T47D (cell line): ENCODE results near the gene KY.

Source experiments
- DNase-seq, 2 experiments: peaks; one replicate each; pipeline versions ENCODE4 v3.0.0 to v3.0.0-alpha.2; 2011 to 2012; ENCODE audit warnings: low read depth in 1 of 2, low spot score in 1 of 2
- JUND ChIP-seq: IDR thresholded peaks from 2 replicates; pipeline ENCODE4 v1.6.1; 2012; ENCODE audit warnings: low read depth
- in situ Hi-C: cut with HindIII; loops from 2 replicates; pipeline ENCODE4 v1.10.0; 2016; ENCODE audit warnings: low sequenced_read_pairs, low pct_unique_long_range_greater_than_20kb

KY gene

DNA sequence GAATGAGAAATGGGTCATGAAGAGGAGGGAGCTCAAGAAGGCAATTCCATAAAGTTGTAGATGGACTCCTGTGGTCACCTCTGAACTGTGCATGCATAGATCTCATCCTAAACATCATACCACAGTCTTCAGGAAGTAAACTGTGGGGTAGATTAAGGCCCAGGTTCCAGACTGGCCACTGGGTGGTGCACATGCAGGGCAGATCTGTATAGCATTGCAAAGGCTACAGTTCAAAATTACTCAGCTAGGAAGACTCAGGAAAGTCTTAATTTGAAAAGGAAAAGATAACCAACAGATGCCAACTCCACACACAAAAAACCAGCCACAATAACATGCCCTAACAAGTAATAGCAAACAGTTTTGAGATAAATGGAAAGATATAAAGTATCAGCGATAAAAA is 20.3 kb downstream of the KY start:
- peak in 1 of 2 experiments; percentile 49 for DNase-seq
- no peak for TF ChIP-seq JUND
- in situ Hi-C loops, result no loop called here

DNA sequence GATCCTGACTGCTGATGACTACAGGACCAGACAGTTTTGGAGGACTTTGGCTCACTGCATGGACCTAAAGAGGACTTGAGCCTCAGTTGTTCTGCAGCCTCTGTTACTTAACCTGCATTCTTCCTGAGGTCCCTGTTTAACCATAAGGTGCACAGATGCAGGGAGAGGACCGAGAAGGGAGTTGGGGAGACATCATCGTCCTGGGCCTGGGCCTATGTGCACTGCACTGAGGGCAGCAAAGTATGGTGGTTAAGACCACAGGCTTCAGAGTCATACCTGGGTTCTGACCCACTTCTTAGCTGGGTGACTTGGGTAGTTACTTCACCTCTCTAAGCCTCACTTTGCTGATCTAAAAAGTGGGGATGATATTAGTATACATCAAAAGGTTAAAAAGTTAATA is 21.9 kb downstream of the KY start:
- DNase-seq, result no peak
- in situ Hi-C loops, result no loop called here
- no peak for TF ChIP-seq JUND

DNA sequence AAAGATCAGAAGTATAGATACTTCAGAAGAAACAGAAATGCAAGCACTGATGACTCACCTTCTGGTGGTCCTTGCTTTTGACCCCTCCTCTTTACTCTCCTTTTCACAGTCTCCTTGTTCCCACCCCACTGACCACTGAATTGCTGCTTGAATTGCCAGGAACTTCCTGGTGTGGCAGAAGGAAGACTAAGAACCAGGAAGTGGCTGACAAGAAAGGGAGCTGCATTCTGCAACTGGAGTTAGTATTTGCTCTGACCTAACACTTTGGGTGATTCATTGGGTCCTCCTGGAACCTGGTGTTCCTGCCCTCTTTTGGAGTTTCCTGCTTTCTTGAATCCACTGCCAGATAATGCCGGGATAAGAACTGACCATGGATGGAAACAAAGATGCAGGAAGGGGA is 23.0 kb downstream of the KY start:
- TF ChIP-seq JUND, result no peak
- DNase-seq, result peak in 1 of 2 experiments; percentile 44
- in situ Hi-C loops, result no loop called here

DNA sequence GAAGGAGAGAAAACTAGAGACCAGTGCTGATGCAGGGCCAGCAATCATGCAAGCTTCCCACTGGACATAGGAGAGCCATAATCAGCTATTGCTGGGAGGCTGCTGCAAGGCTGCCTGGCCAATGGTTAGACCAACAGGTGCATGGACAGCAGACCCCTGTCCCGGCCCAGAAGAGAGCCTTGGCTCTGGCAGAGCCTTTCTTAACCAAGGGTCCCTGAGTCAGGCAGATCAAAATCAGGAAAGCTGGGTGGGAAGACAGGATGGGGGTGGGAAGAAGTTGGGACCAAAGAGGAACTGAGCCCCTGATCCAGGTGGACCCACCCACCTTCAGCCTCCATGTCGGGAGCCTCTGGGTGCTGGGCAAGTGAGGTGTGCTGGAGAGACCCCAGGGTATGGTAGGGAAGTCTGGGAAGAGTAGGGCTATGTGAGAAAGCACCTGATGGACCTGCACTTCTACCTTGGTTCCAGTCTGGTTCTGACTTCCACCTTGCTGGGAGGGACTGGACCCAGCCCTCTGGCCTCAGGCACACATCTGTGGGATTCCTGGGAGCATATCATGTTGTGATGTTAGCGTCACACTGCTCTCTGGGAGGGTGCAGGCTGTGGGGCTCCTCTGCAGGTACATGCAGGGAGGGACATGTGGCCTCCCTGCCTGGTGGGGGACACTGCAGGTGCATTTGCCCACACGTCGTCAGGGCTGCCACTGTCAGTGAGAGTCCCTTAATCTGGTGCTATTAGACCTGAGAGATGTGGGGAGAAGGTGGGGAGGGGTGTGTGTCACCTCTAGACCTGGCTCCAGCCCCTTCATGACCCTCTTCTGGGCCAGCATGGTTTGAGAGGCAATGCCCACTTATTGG is 24.7 kb downstream of the KY start:
- DNase-seq, result no peak
- in situ Hi-C loops, result no loop called here
- no peak for TF ChIP-seq JUND

DNA sequence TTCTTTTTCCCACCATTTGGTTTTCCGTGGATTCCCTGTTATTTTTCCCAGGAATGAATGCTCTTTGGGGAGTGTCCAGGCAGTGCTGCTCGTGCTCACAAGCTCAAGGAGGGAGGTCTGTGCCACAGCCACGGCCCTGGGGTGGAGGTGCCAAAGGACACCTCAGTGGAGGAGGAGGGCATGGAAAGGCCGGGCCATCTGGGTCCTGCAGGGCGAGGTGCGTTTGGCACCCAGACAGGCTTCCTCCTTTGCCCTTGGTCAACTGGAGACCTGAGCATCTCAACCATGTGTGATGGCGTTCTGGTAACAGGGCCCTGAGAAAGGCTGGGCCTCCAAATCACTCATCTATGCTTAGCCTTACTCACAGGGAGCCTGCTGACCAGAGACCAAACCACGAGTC is 25.4 kb downstream of the KY start:
- in situ Hi-C loops, result no loop called here
- no peak for TF ChIP-seq JUND
- DNase-seq, result no peak

DNA sequence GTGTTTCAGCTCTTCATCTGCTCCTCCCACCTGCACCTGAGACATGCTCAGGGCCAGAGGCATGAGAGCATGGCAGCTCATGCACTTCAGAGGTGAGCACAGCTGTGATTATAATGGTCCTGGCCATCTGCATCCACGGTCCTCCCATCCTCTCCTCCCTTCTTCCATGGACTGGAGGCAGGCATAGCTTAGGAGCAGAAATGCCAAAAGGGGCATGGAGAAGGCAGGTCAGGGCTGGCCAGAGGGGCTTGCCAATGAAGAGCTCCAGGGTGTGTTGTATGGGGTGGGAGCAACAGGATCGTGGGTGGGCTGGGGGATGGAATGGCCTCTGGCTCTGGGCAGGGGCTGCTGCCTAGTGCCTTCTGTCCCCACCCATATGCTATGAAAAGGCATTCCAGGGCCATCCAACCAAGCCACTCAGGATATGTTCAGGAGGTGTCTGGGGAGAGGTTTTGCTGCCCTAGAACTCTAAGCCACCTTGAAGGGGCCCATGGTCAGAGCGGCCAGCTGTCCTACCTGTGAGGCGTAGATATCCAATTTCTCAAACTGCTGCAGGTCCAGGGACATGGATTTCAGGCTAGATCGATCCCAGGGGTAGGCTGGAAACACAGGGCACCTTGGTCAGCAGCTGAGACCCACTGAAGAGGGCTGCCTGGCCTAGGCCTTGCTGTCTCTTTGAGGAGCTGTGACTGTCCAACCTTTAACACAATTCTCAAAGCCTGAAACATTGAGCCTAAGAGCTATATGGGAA is 26.1 kb downstream of the KY start:
- TF ChIP-seq JUND, result no peak
- DNase-seq, result no peak
- in situ Hi-C loops, result no loop called here

DNA sequence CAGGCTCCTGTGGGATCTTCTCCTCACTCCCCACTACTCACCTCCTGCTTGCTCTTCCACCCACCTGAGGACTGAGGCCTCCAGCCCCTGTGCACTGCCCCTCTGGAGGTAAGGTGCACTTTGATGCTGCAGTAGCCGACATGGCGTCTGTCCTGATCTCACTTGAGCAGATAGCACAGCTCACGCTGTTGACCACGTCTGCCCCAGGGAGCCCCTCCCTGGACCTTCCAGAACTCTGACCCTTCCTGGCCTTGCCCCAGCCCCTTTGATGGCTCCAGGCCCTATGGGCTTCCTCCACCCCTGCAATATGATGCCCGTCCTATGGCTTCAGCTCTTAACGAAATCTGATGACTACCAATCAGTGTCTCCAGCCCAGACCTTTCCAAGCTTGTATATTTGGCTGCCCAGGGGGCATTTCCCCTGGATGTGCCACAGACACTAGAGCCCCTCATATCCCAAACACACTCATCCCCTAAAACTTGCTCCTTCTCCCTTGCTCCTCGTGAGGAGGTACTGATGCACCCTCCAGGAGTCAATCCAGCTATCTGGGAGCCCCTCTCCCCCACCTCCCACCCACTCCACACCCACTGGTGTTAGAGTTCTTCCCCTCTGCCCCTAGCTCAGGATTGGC is 27.1 kb downstream of the KY start:
- no peak for DNase-seq
- no peak for TF ChIP-seq JUND
- in situ Hi-C loops, result no loop called here

DNA sequence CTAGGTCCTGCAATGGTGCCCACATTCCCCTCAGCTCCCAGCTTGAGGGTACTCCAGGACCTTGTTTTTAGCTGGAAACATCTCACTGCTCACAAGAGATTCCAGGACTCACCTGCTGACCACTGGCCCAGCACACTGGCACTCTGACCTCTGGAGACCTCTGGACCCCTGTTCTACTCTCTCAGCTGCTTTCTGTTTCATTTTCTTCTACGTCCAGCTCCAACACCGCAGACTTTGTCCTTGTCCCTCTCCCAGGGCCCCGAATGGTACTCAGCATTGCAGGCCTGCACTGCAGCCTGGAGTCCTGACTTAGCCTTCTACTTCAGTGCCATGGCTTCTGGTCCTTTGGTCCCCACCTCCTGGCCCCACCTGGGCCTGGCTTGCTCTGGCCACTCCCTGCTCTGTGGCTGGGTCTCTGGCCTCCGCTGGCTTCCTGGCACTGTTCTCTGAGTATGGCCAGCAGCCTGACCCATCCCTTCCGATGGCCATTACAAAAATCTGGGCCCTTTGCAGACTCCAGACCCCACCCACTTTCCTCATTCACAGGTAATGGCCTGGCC is 27.9 kb downstream of the KY start:
- in situ Hi-C loops, result no loop called here
- DNase-seq, result no peak
- no peak for TF ChIP-seq JUND

DNA sequence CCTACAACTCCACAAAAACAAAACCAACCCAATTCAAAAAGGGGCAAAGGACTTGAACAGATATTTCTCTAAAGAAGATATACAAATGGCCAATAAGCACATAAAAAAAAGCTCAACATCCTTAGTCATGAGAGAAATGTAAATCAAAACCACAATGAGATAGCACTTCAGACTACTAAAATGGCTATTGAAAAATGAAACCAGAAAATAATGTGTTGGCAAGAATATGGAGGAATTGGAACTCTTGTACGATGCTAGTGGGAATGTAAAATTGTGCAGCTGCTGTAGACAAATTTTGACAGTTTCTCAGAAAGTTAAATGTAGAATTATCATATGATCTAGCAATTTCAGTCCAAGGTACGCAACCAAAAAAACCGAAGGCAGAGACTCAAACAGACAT is 29.0 kb downstream of the KY start:
- TF ChIP-seq JUND, result no peak
- in situ Hi-C loops, result no loop called here
- no peak for DNase-seq

DNA sequence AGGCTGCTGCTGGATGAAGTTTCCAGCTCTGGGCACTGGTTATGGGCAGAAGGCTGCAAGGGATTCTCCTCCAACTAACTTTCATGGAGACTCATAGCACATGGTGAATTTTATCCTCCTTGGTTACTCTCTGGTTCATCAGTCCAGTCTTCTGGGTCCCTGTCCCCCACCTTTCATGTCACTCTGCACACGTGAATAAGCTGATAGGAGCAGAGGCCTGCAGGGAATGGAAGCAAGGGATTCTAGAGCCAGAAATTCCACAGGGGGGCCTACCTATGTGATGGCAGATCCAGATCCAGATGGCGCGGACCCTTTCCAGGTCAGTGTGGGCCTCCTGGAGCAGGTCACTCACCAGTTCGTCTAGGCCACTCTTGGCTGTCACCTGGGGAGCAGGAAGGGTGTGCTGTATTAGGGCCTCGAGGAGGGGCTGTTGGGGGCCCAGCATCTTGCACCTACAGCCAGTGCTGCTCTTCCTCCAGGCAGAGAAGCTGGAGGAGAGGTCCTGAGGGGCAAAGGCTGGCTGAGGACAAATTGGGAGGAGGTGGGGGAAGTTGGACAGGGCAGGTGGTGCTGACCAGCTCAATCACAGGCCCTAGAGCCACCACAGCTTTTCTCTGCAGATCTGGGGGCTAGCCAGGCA is 30.2 kb downstream of the KY start:
- in situ Hi-C loops, result no loop called here
- DNase-seq, result no peak
- no peak for TF ChIP-seq JUND

DNA sequence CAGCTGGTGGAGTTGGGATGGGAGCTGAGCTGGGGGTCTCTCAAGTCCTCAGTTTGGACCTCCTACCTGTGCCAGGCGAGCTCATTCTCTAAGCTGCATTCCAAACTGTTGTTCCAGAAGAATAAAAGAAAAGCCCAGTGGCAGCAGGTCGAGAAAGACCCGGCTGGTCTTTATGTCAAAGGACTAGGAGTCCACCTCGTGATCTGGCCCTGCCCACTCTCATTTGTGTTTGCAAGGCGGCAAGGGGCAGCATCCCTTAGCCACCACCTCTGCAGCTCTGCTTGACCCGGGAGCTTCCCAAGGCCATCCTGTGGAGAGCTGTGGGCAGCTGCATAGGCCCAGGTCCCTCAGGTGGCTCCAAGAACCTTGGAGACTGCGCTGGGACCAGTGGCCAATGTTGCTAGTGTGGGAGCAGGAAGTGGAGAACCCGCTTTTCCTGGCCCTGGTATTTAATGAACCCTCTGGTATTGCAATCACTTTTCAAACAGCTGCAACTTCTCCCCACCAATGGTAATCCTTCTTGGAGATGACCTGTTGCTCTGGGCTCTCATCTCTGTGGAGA is 30.9 kb downstream of the KY start:
- DNase-seq, result no peak

DNA sequence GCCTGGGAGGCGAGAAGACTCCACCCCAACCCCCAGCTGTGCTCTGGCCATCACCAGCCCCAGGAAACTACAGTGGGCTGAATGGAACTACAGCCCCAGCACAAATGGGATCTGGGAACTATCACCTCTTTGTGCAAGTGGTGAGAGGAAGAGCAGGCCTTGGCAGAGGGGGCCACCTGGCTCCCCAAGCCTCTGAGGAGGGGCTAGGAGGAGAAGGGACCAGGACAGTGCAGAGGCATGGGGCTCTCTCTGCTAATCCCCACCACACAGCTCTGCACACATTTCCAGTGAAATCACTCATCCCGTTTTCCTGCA is 31.6 kb downstream of the KY start:
- in situ Hi-C loops, result no loop called here
- no peak for DNase-seq
- TF ChIP-seq JUND, result no peak

More for the DNA sequence above, 30.9 kb downstream of the KY start:
- in situ Hi-C loops, result no loop called here
- no peak for TF ChIP-seq JUND
